DMS79 treated with DMSO at 0.1 percent for 48 hours (cell line): ENCODE data around the gene GLUD1.
"Not testable (repeated sequence)": the region's sequence is repeated elsewhere in the genome, so short reads cannot be mapped to it uniquely, and the experiment has no call there.

Experiments used
- DNase-seq: peaks from one replicate; lab custom pipeline; 2025; lab: John Stamatoyannopoulos, UW

Gene GLUD1

DNA sequence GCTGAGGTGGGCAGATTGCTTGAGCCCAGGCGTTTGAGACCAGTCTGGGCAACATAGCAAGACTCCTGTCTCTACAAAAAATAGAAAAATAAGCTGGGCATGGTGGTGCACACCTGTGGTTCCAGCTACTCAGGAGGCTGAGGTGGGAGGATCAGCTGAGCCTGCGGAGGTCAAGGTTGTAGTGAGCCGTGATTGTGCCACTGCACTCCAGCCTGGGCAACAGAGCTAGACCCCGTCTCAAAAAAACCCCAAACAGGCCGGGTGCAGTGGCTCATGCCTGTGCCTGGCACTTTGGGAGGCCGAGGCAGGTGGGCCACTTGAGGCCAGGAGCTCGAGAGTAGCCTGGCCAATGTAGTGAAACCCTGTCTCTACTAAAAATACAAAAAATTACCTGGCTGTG, 51.1 kb downstream of the GLUD1 start:
- not testable (repeated sequence) for DNase-seq

DNA sequence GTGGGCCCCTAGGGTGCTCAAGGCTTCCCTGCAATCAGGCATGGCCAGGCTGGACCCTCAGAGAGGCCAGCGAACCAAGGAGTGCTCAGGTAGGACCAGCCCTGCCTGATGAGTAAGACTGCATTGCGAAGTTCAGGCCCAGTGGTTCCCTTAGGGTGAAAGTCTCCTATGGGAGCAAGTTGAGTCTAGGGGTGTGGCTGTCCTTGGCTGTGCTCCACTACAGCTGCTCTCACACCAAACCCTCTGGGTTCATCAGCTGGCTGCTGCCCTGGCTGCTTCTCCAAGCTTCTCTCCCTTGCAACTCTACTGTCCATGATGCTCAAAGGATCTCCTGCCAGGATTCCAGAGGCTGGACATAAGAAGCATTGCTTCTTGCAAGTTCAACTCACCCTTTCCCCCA, 55.9 kb downstream of the GLUD1 start:
- DNase-seq: no peak

DNA sequence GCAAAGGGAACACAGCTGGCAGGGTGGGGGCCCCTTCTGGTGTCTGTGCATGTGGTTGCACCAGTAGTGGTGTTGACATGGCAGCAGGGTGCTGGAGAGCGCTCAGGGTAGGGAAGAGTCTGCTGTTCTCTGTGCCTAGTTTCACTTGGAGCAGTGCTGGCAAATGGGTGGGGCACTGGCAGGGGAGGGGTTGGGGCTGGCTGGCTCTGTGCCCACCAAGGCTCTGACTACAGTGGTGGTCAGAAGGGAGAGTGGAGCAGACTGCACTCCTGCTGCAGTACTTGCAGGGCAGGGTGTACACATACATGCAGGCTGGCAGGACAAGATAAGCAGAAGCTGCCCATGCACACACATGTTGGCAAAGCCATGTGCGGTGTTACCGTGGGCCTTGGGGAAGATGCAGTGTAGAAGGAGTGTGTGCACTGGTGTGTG, 56.3 kb downstream of the GLUD1 start:
- no peak for DNase-seq

DNA sequence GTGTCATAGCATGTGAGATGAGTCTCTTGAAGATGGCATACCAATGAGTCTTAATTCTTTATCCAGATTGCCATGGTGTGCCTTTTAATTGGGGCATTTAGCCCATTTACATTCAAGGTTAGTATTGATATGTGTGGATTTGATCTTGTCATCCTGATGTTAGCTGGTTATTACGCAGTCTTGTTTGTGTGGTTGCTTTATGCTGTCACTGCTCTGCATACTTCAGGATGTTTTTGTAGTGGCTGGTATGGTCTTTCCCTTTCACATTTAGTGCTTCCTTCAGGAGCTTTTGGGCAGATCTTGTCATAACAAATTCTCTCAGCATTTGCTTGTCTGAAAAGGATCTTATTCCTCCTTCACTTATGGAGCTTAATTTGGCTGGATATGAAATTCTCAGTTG, 58.0 kb downstream of the GLUD1 start:
- DNase-seq: no peak

DNA sequence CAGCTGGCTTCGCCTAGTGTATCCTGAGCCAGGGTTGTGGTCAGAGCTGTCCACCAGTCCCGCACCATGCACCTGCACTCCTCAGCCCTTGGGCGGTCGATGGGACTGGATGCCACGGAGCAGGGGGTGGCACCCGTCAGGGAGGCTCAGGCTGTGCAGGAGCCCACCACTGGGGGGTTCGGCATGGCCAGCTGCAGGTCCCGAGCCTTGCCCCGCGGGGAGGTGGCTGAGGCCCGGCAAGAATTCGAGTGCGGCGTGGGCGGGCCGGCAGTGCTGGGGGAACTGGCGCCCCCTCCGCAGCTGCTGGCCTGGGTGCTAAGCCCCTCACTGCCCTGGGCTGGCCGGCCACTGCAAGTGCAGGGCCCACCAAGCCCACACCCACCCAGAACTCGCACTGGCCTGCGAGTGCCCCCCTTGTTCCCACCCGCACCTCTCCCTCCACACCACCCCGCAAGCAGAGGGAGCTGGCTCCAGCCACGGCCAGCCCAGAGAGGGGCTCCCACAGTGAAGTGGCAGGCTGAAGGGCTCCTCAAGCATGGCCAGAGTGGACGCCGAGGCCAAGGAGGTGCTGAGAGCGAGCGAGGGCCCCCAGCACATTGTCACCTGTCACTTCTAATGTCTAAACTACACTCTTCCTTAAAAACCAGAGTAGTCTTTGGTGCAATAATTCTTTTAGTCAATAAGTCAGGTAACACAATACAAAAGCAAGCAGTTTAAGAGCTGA, 63.6 kb downstream of the GLUD1 start:
- DNase-seq: no peak

DNA sequence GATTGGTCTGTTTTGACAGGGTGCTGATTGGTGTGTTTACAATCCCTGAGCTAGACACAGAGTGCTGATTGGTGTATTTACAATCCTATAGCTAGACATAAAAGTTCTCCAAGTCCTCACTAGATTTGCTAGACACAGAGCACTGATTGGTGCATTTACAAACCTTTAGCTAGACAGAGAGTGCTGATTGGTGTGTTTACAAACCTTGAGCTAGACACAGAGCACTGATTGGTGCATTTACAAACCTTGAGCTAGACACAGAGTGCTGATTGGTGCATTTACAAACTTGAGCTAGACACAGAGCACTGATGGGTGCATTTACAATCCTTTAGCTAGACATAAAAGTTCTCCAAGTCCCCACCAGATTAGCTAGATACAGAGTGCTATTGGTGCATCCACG, 64.2 kb downstream of the GLUD1 start:
- DNase-seq: not testable (repeated sequence)

DNA sequence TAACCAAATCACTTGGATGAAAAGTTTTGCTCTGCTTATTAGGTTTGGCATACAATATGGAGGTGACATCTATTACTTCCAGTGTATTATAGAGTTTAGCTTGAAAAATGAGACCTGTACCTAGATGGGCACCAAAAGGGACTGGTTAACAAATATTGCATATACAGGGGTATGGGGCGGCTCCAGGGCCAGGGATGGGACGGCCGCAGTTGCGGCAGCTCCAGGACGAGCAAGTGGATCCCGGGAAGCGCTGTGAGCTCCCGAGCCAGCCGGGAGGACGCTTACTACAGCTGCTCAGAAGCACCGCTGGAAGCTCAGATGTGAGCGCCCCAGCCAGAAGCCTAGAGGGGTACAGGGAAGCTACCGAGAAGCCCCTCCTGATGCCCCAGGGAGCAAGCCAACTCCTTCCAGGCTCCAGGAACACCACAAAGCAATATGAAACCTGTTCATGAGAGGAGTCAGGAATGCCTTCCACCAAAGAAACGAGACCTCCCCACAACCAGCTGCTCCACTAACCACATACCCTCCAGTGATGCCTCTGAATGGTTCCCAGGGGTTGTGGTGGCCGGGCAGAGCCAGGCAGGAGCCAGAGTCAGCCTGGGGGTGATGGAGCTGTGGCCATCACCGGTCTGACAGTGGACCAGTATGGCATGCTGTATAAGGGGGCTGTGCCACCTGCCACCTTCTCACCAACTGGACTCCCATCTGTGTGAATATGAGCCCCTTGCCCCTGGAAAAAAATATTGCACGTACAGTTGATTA, 67.7 kb downstream of the GLUD1 start:
- not testable (repeated sequence) for DNase-seq

DNA sequence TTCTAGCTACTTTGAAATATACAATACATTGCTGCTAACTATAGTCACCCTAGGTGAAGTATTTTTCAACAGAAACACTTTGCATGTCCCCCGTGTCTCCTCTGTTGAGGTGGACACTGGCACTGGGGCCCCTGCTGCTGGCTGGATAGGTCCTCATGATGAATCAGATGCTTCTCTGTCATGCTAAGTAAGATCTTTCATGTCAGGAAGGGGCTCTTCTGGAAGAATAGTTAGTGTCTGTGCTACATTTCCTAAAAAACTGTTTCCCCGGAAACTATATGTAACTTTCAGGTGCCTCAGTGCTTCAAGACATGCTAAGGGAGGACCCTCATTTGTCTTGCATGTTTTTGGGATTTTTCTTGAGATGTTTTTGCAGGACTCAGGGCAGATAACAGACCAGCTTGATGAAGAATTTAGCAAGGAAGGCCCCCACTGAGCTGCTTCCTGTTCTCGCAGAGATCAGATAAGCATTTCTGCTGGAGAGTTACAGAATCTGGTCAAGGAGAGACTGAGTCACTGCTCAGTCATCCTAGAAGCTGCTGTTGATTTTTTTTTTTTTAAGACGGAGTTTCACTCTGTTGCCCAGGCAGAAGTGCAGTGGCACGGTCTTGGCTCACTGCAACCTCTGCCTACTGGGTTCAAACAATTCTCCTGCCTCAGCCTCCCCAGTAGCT, 69.2 kb downstream of the GLUD1 start:
- DNase-seq: not testable (repeated sequence)

DNA sequence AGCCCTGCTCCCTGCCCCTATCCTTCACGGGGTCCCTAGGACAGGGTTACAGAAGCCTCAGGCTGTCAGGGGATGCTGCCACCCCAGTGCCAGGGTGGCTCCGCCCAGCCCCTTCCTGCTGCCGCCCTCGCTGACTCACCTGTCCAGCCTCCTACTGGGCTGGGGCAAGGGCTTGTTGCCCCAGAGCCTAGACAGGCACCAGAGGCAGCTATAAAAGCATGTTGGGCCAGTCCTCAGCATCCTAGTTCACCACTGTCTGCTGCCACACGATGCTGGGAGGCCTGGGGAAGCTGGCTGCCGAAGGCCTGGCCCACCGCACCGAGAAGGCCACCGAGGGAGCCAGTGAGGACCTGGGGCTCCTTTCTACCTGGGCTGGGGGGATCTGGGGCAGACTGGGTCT, 74.6 kb downstream of the GLUD1 start, which contains the start of gene FAM25A:
Gene FAM25A, plus strand, starts transcription at position 239 of the 400 bp plus-strand sequence. Its CDS starts 31 bp downstream, at position 270.
- not testable (repeated sequence) for DNase-seq

DNA sequence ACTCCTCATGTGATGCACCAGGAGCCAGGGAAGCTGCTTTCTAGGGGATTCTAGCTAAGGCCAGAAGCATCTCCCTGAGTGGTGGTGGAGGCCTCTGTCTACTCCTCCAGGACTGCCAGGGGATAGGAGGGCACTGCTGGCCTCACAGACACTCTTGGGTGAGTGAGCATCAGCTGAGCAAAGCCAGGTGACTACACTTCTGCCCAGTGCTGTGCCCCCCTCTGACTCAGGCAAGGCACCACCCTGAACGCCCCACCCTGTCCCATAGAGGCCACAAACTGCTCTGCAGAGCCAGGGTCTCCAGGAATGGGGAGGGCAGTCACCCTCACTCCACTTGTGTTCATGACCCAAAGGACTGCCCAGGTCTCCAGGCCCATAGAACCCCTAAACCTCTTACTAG, 75.1 kb downstream of the GLUD1 start:
- not testable (repeated sequence) for DNase-seq

DNA sequence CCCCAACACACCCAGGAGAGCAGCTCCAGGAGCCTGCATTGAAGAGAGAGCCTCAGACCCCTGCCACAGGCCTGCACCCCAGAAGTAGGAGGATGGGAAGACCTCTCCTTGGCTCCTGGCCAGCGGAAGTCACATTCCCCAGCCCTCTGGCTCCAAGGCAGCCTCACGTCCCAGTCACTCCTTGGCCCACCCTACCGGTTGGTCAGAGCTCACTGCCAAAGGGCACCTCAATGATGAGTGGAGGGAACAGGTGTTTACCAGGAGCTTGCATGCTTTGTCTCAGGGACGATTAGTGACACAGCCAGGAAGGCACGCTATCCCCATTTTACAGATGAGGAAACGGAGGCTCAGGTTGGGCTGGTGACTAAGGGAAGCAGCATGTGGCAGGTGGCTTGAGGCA, 75.6 kb downstream of the GLUD1 start:
- DNase-seq: not testable (repeated sequence)

DNA sequence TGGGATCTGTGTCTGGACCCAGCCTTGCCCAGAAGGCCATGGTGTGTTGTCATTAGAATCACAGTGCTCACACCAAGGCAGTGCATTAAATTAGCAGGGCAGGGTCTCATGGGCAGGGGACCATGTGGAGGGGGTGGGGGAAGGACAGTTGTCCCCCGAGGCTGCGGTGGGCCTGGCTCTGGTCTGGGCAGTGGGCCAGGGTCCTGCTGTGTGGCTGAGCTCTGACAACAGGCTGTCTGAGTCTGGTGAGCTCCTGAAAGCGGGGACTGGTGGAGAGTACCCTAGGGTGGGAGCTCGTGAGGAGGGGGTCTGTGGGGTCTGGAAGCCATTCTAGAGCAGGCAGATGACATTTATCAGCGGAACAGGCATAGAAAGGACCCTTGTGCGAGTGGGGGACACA, 76.5 kb downstream of the GLUD1 start:
- DNase-seq: not testable (repeated sequence)

DNA sequence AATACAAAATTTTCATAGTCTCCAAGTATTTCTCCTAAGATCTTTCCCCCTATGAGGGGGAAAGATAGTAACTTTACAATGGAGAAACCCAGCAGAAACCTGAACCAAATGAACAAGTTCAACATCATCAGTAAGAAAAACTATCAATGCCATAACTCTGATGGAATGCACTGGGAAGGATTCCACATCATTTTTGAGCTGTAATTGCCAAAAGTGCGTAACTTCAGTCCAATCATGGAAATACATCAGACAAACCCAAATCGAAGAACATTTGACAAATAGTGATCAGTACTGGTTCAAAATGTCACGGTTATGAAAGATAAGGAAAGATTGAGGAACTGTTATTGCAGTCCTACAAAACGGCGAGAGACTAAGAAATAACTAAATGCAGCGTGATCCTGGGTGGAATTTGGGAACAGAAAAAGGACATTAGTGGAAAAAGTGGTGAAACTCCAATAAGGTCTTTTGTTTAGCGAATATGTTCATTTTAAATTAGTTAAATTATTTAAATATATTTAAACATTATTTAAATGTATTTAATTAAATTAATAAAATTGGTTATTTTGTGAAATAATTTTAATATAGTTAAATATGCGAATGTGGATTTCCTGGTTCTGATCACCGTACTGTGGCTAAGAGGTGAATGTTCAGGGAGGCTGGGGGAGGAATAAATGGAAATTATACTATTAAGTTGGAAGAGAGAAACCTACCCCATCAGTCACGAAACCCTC, 79.5 kb downstream of the GLUD1 start:
- not testable (repeated sequence) for DNase-seq

DNA sequence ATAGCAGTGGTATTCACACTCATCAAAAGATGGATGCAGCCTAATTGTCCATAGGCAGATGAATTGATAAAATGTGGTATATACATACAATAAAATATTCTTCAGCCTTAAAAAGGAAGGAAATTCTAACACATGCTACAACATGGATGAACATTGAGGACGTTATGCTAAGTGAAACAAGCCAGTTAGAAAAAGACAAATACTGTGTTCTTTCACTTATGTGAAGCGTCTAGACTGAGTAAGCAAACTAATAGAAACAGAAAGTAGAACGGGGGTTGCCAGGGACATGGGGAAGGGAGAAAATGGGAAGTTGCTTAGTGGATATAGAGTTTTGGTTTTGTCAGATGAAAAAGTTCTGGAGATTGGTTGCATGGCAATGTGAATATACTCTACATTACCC, 81.1 kb downstream of the GLUD1 start:
- not testable (repeated sequence) for DNase-seq

DNA sequence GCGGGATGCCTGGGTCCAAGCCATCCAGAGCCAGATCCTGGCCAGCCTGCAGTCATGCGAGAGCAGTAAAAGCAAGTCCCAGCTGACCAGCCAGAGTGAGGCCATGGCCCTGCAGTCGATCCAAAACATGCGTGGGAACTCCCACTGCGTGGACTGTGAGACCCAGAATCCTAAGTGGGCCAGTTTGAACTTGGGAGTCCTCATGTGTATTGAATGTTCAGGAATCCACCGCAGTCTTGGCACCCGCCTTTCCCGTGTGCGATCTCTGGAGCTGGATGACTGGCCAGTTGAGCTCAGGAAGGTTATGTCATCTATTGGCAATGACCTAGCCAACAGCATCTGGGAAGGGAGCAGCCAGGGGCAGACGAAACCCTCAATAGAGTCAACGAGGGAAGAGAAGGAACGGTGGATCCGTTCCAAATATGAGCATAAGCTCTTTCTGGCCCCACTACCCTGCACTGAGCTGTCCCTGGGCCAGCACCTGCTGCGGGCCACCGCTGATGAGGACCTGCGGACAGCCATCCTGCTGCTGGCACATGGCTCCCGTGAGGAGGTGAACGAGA, 85.4 kb downstream of the GLUD1 start:
- not testable (repeated sequence) for DNase-seq

DNA sequence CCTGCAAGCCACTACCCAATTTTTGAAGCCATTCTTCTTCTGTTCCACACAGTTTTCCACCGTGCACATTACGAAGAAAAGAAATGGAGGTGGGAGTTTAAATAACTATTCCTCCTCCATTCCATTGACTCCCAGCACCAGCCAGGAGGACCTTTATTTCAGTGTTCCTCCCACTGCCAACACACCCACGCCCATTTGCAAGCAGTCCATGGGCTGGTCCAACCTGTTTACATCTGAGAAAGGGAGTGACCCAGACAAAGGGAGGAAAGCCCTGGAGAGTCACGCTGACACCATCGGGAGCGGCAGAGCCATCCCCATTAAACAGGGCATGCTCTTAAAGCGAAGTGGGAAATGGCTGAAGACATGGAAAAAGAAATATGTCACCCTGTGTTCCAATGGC, 86.3 kb downstream of the GLUD1 start:
- not testable (repeated sequence) for DNase-seq

DNA sequence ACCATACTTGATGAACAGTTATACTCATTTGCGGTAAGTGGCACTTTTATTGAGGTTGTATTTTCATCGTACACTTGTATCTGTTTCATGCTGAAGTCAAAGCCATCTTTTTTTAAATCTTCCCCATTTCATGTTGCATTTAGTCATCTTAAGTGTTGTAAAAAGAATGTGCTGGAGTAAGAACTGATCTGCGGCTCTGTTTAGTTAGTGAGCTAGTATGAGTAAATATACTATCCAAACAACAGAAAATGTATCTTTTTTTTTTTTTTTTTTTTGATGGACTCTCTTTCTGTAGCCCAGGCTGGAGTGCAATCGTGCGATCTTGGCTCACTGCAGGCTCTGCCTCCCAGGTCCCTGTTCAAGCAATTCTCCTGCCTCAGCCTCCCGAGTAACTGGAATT, 87.0 kb downstream of the GLUD1 start:
- DNase-seq: not testable (repeated sequence)

DNA sequence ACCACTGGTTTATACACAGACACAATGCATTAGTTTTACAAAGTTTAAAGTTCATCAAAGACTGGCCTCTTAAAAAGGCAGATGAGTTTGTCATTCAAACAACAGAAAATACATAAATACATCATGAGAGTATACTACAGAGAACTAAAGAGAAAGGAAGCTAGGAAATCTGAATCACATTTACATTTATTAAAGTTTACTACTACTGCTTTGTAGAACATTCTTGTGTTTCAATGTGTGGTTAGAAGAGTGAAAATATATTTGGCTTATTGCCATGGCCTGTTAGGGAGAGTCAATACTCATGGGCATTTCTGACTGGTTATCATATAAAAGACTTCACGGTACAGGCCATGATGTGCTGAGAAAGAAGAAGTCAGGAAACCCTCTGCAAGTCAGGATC, 87.5 kb downstream of the GLUD1 start:
- DNase-seq: not testable (repeated sequence)

DNA sequence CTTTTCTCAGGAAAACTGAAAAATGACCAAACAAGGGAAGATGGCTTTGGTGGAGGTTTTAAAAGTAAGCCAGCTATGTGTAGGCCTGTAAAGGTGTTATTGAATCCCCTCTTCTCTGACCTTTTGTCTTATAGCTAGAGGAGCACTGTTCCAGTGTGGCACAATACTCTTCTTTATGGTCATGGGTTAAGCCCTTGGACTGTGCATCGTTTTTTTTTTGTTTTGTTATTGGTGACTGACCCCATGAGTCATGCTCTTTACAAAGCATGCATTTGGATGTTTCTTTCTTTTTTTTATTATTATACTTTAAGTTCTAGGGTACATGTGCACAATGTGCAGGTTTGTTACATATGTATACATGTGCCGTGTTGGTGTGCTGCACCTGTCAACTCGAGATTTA, 94.2 kb downstream of the GLUD1 start:
- DNase-seq: no peak
